ENCODE results near the gene SMO.

Gene SMO

GRCh38 chr7:129162732-129163131, 25.7 kb upstream of the SMO start:
- H3K27me3 ChIP-seq (ENCODE audit: insufficient read depth, low read length, poor library complexity) = no peaks in the 10 kb centered on the region
- no peak overlapping the region for H3K27ac ChIP-seq (ENCODE audit: low read length)
- no peaks in the 10 kb centered on the region for H3K9me3 ChIP-seq (ENCODE audit: insufficient read depth, low read length, severe bottlenecking)
- no peak for ATAC-seq (ENCODE audit: insufficient read depth, low read depth)
- H3K36me3 ChIP-seq (ENCODE audit: insufficient read depth, low read length) = no peaks in the 10 kb centered on the region
- H2AFZ ChIP-seq (ENCODE audit: low read depth, low read length) = no peak overlapping the region
- no peak for TF ChIP-seq EZH2 (IDR thresholded peaks at IDR 0.05; ENCODE audit: borderline replicate concordance, low read depth, low read length, severe bottlenecking)
- no peak for TF ChIP-seq CTCF (IDR thresholded peaks at IDR 0.05; ENCODE audit: borderline replicate concordance, extremely low read depth, low read length, poor library complexity, severe bottlenecking)
- no peak for DNase-seq
- H3K4me3 ChIP-seq (ENCODE audit: low read depth in 1 of 2, low read length in 2 of 2) = no peak overlapping the region
- H3K9ac ChIP-seq (ENCODE audit: low read depth, low read length) = no peak overlapping the region
- H3K4me2 ChIP-seq (ENCODE audit: insufficient read depth, low read length) = no peak overlapping the region
- H3K79me2 ChIP-seq (ENCODE audit: insufficient read depth, low read length) = no peaks in the 10 kb centered on the region
- no peaks in the 10 kb centered on the region for H4K20me1 ChIP-seq (ENCODE audit: insufficient read depth, low read length)
- H3K4me1 ChIP-seq (ENCODE audit: insufficient read depth, low read length) = no peaks in the 10 kb centered on the region

- TF ChIP-seq CTCF (IDR thresholded peaks at IDR 0.05; ENCODE audit: borderline replicate concordance, extremely low read depth, low read length, poor library complexity, severe bottlenecking) (peak; percentile 83), EZH2 (IDR thresholded peaks at IDR 0.05; ENCODE audit: borderline replicate concordance, low read depth, low read length, severe bottlenecking) (no peak)
- DNase-seq (no peak), ATAC-seq (ENCODE audit: insufficient read depth, low read depth) (peak; percentile 71)
- H3K4me3 ChIP-seq (ENCODE audit: low read depth in 1 of 2, low read length in 2 of 2) = no peak overlapping the region
- H3K27ac ChIP-seq (ENCODE audit: low read length) = no peak overlapping the region
- no peaks in the 10 kb centered on the region for H3K36me3 ChIP-seq (ENCODE audit: insufficient read depth, low read length)
- H3K4me1 ChIP-seq (ENCODE audit: insufficient read depth, low read length) = no peaks in the 10 kb centered on the region
- no peaks in the 10 kb centered on the region for H3K9me3 ChIP-seq (ENCODE audit: insufficient read depth, low read length, severe bottlenecking)
- H3K79me2 ChIP-seq (ENCODE audit: insufficient read depth, low read length) = no peaks in the 10 kb centered on the region
- H3K9ac ChIP-seq (ENCODE audit: low read depth, low read length) = no peak overlapping the region
- H2AFZ ChIP-seq (ENCODE audit: low read depth, low read length) = no peak overlapping the region
- H4K20me1 ChIP-seq (ENCODE audit: insufficient read depth, low read length) = no peaks in the 10 kb centered on the region
- H3K27me3 ChIP-seq (ENCODE audit: insufficient read depth, low read length, poor library complexity) = no peaks in the 10 kb centered on the region
- no peak overlapping the region for H3K4me2 ChIP-seq (ENCODE audit: insufficient read depth, low read length)
Measured at GRCh38 chr7:129163875-129164544, 24.4 kb upstream of the SMO start.

GRCh38 chr7:129166745-129167144, 21.7 kb upstream of the SMO start:
- no peak for ATAC-seq (ENCODE audit: insufficient read depth, low read depth)
- Histone ChIP-seq H4K20me1 (ENCODE audit: insufficient read depth, low read length) (no peaks in the 10 kb centered on the region), H3K4me1 (ENCODE audit: insufficient read depth, low read length) (no peaks in the 10 kb centered on the region), H3K9ac (ENCODE audit: low read depth, low read length) (no peak overlapping the region), H3K27ac (ENCODE audit: low read length) (no peak overlapping the region), H3K9me3 (ENCODE audit: insufficient read depth, low read length, severe bottlenecking) (no peaks in the 10 kb centered on the region), H3K27me3 (ENCODE audit: insufficient read depth, low read length, poor library complexity) (no peaks in the 10 kb centered on the region), H3K4me2 (ENCODE audit: insufficient read depth, low read length) (no peak overlapping the region), H3K4me3 (ENCODE audit: low read depth in 1 of 2, low read length in 2 of 2) (no peak overlapping the region), H3K79me2 (ENCODE audit: insufficient read depth, low read length) (no peaks in the 10 kb centered on the region), H3K36me3 (ENCODE audit: insufficient read depth, low read length) (no peaks in the 10 kb centered on the region), H2AFZ (ENCODE audit: low read depth, low read length) (no peak overlapping the region)
- TF ChIP-seq CTCF (IDR thresholded peaks at IDR 0.05; ENCODE audit: borderline replicate concordance, extremely low read depth, low read length, poor library complexity, severe bottlenecking) (no peak), EZH2 (IDR thresholded peaks at IDR 0.05; ENCODE audit: borderline replicate concordance, low read depth, low read length, severe bottlenecking) (no peak)
- DNase-seq = no peak
